IPS-NIHi7 (cell line): ENCODE measurements around the gene CPNE1.

ENCODE experiments used
- DNase-seq: peaks from one replicate; pipeline ENCODE4 v3.0.0; 2012; ENCODE audit warnings: mixed read lengths; ENCODE audit errors: extremely low spot score

CPNE1 gene

DNA sequence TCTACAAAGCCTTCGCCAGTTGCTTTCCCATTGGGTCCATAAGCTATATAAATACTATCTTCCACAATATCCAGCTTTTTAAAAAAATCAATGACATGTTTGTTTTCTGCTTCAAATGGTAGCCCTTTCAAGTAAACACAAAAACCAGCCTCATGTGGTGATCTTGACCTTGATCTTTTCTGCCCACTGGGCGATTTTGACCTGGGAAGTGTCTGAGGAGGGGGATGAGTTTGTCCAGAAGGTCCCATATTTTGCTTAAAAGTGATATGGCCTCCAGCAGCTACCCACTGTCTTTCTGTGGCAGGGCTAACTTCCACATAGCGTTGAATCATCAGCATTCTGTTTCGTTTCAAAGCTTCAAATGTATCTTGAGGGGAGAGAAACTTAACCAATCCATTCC, 10.8 kb downstream of the CPNE1 start:
- no peak for DNase-seq

DNA sequence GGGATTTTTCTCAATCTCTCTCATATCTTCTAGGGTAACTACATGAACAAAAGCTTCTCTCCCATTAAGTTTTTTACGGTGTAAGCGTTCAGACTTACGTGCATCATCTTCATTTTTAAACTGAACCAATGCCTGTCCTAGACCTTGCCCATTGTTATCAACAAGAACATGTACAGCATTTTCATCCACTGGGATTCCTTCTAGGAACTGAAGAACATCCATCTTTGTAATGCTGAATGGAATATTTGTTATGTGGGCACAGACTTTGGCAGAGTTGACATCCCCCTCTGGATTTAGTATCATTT, 11.3 kb downstream of the CPNE1 start:
- DNase-seq = no peak

GRCh38 chr20:35652641-35653429, 11.9 kb downstream of the CPNE1 start:
- no peak for DNase-seq

GRCh38 chr20:35651958-35652357, 12.7 kb downstream of the CPNE1 start:
- no peak for DNase-seq

DNA sequence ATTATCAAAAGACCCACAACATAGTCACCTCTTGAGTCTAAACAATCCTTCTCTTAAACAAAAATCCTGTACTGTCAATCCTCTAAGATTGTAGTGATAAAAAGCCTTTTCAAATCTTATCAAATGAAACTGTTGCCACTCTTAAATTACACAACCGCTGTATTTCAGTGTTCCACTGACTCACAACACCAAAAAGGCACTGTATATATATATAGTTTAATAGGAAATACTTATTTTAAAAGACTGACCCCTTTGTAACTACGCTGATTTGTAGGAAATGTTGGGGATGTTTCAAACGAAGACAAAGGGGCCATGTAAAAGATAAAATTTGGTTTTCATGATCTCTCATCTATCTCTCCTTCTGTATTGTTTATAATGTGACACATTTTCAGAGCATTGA, 14.1 kb downstream of the CPNE1 start:
- no peak for DNase-seq

GRCh38 chr20:35648836-35649235, 15.9 kb downstream of the CPNE1 start:
- DNase-seq = no peak

DNA sequence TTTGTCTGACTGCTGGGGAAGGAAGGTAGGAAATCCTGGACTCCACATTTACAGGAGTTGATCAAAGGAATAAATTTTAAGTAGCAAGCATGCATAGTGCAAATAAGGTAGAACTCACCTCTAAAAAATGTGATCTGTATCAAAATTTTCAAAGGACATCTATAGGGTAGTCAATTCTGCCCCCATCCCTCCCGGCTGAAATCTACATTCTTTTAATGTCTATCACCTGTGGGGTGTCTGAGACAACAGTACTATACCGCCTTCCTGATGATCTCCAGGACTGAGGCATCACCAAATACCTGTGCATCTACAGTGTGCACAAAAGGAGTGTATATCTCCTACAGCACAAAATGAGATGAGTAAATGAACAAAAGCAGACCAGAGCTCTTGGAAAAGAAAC, 19.9 kb downstream of the CPNE1 start:
- DNase-seq = no peak

DNA sequence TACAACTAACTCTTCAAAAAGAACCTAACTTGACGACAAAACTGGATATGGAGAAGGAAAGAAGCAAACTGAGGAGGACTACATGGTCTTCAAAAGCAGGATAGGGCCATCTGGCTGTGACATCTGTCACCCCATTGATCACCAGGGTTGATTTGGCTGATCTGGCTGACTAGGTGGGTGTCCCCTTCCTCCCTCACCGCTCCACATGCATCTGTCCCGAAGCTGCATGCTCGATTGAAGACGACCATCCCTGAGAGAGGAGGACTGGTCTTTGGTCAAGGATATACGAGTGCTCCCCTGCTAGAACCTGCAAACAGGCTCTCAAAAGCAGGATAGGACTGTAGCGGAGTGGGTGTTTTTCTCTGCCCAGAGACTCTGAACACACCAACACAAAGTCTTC, 21.7 kb downstream of the CPNE1 start:
- DNase-seq = no peak

DNA sequence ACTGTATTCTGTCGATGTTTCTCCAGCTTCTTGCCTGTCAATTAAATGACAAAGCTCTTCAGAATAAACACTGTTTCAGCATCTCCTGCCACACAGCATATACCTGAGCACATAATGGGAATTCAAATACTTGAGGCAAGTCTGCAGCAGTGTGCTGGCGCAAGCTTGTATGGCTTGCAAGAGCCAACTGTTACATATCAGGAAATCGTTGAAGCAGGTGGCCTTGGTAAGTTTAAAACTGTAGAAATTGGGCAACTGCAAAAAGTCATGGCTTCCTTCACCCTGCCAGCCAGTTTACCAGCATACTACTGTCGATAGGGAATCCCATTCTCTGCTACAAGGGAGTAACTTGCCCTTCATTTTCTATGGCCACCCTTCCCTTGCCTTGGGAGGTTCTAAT, 23.0 kb downstream of the CPNE1 start:
- DNase-seq = no peak

- DNase-seq = no peak
These were observed 24.0 kb downstream of the CPNE1 start for GRCh38 chr20:35640724-35641123.

DNA sequence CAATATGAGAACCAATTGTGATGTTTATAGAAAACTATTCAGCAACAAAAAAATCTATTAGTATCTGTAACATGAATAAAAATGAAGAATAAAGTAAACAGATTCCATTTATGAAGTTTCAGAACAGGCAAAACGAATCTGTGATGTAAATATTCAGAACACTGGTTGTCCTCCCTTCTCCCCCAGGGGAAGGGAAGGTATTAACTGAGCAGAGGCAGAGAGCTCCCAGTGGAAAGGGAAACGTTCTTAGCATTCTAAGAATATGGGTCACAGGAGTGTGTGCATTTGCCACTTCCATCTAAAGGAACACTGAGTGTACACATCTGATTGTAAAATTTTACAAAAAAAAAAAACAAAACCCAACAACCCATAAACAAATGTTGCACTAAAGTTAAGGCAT, 25.9 kb downstream of the CPNE1 start:
- DNase-seq = no peak

GRCh38 chr20:35637276-35637675, 27.4 kb downstream of the CPNE1 start:
- no peak for DNase-seq

GRCh38 chr20:35636095-35636494, 28.6 kb downstream of the CPNE1 start:
- DNase-seq = no peak

GRCh38 chr20:35635652-35636051, 29.0 kb downstream of the CPNE1 start:
- DNase-seq = no peak

DNA sequence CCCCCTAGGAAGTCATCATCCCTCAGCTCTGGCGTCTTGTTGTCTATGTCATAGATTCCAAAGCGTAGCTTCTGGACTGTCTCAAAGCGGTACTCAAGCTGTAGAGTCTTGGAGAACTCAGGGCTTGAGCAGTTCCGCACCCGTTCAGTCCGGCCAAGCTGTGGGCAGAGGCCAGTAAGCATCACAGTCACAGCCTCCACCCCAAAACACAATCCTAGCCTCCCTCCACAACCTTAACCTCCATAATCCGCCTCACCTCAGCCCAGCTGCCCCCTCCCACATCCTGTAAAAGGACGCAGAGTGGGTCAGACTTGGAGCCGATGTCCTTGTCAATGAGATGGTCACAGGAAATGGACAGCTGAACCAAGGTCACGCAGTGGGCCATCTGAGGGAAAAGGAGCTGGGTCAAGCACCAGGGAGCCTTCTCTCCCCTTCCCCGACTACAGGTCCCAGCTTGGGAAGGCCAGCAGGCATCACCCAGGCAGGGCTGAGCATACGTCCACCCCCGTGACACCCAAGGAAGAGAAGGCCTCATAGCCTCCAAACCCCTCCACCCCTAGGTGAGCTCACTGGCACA, 32.1 kb downstream of the CPNE1 start:
- no peak for DNase-seq

- no peak for DNase-seq
These were observed 34.1 kb downstream of the CPNE1 start for GRCh38 chr20:35630636-35631035.

GRCh38 chr20:35629427-35630145, 35.1 kb downstream of the CPNE1 start:
- no peak for DNase-seq

GRCh38 chr20:35627121-35627520, 37.6 kb downstream of the CPNE1 start:
- DNase-seq = no peak

DNA sequence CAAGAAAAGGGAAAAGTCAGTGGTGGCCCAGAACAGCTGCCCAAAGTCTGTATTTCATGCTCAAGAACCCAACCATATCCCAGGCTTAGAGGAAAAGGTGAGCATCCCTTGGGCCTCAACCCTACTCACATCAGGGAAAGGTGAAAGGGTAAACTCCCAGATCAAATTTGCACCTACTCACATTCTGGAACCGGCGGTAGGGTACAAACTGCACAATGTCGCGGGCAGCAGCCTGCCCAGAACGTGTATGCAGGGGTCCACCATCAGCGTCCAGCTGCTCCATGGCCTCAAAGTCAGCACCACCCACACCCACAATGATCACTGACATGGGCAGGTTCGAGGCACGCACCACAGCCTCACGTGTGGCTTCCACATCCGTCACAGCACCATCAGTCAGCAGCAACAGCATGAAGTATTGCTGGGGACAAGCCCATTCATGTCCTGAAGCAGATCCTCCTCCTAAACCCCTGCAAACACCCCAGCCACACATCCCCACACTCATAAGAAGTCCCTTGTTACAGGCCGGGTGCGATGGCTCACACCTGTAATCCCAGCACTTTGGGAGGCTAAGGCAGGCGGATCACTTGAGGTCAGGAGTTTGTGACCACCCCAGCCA, 38.2 kb downstream of the CPNE1 start:
- no peak for DNase-seq

DNA sequence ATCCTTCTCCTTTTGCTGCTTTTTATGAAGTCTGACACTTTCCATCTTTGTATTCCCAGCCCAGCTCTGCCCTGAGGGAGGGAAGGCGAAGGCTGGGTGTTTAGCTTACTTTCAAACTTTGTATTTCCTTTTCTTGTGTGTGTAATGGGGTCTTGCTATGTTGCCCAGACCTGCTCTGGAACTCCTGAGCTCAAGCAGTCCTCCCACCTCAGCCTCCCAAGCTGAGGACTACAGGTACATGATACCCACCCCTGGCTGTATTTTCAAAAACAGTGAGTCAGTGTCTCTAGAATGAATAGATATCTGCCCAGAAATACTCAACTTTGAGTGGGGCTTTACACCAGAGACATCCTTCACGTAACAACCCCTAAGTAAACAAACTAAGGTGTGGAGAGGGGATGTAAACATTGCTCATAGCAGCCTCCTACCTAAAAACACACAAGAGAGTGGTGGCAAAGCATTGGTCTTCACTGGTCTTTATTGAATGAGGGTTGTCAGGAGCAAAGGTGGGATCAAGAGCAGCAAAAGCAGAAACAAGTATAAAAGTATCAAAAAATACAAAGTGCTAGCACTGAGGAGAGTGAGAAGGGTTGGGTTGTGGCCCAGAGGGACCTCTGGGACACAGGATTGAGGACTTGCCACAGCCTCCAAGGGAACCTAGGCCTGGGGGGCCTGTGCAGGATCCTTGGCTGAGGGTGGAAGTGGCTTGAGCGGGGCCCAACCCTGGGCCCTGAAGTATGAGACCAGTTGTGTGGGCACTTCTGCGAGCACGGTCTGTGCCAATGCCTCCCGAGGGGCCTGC, 38.9 kb downstream of the CPNE1 start:
- DNase-seq = no peak

- no peak for DNase-seq
These were observed 43.1 kb downstream of the CPNE1 start for GRCh38 chr20:35621560-35621946.
